OCI-LY7 (cell line): ENCODE data around the gene PRRC2B. TPM values are rescaled to one million over a fixed set of nuclear protein-coding genes. Genes with fewer than 3 reads are reported as not detected.

Source experiments
- BruUV-seq: library from RNA; stranded (reverse); fragments of 400-500 nt; replicated peaks from 2 replicates; lab custom pipeline; 2021; lab: Mats Ljungman, UMichigan
- CTCF ChIA-PET: fragments of 300-600 bp; sonication (Branson Sonifier 250); formaldehyde crosslinking; loops from one replicate; lab custom pipeline; 2022; ENCODE audit warnings: antibody characterized with exemption; ENCODE audit not compliant: unreplicated experiment; lab: Charles Lee
- POLR2A ChIA-PET: fragments of 300-600 bp; sonication (Branson Sonifier 250); formaldehyde crosslinking; loops from one replicate; lab custom pipeline; 2022; ENCODE audit warnings: antibody characterized with exemption; lab: Charles Lee
- DNase-seq: peaks from one replicate; pipeline ENCODE4 v3.0.0-alpha.2; 2015; ENCODE audit warnings: low spot score
- H2AFZ ChIP-seq: fragments of 200-600 bp; sonication (generic), shearing (Covaris generic); 2 replicates; pipeline ENCODE4 v1.6.1; 2014; ENCODE audit warnings: mild to moderate bottlenecking, antibody characterized with exemption, low read length, moderate library complexity
- H3K27ac ChIP-seq: fragments of 200-600 bp; sonication (generic); 2 replicates; pipeline ENCODE4 v1.5.1; 2014; ENCODE audit warnings: mixed run types, low read depth, mild to moderate bottlenecking, moderate library complexity, low read length, inconsistent platforms; ENCODE audit not compliant: poor library complexity, severe bottlenecking
- H3K36me3 ChIP-seq: fragments of 200-600 bp; sonication (generic); 2 replicates; pipeline ENCODE4 v1.6.1; 2014; ENCODE audit warnings: mild to moderate bottlenecking, antibody characterized with exemption, low read length, moderate library complexity, mixed read lengths; ENCODE audit not compliant: insufficient read depth
- H3K4me1 ChIP-seq: fragments of 200-600 bp; sonication (generic); 2 replicates; pipeline ENCODE4 v1.5.1; 2014; ENCODE audit warnings: mild to moderate bottlenecking, low read length; ENCODE audit not compliant: insufficient read depth, poor library complexity, severe bottlenecking
- H3K4me2 ChIP-seq: fragments of 200-600 bp; sonication (generic); 2 replicates; pipeline ENCODE4 v1.6.1; 2014; ENCODE audit warnings: mild to moderate bottlenecking, low read length
- H3K4me3 ChIP-seq: fragments of 200-600 bp; sonication (generic); 2 replicates; pipeline ENCODE4 v1.5.1; 2014; ENCODE audit warnings: mild to moderate bottlenecking, low read depth, low read length; ENCODE audit not compliant: poor library complexity, severe bottlenecking
- H3K79me2 ChIP-seq: fragments of 200-600 bp; sonication (generic); 2 replicates; pipeline ENCODE4 v1.6.1; 2016; ENCODE audit warnings: low read depth, mild to moderate bottlenecking, low read length, moderate library complexity, mixed read lengths; ENCODE audit not compliant: insufficient read depth
- H3K9me2 ChIP-seq: fragments of 200-600 bp; sonication (generic); 2 replicates; pipeline ENCODE4 v1.6.1; 2016; ENCODE audit warnings: mild to moderate bottlenecking, low read length, mixed read lengths; ENCODE audit not compliant: insufficient read depth
- H3K9me3 ChIP-seq: fragments of 200-600 bp; sonication (generic); 2 replicates; pipeline ENCODE4 v1.6.1; 2014; ENCODE audit warnings: mild to moderate bottlenecking, mixed run types, low read length, mixed read lengths
- H4K20me1 ChIP-seq: fragments of 200-600 bp; sonication (generic); 2 replicates; pipeline ENCODE4 v1.6.1; 2014; ENCODE audit warnings: mild to moderate bottlenecking, antibody characterized with exemption, low read length, moderate library complexity, mixed read lengths; ENCODE audit not compliant: insufficient read depth
- CTCF ChIP-seq: fragments of 200-600 bp; sonication (generic); conservative IDR thresholded peaks from 2 replicates; pipeline ENCODE4 v1.5.1; 2014; ENCODE audit warnings: mild to moderate bottlenecking, antibody characterized with exemption, low read length, moderate library complexity, mixed read lengths
- EZH2phosphoT487 ChIP-seq: fragments of 200-600 bp; sonication (generic); IDR thresholded peaks from 2 replicates; pipeline ENCODE4 v1.6.1; 2018; ENCODE audit warnings: low read depth, borderline replicate concordance, mild to moderate bottlenecking, mixed run types, antibody characterized with exemption, low read length, moderate library complexity, mixed read lengths
- intact Hi-C: fragments of 100-400 bp; cut with micrococcal nuclease; formaldehyde crosslinking; loops from one replicate; pipeline ENCODE4 v1.10.0; 2022; ENCODE audit not compliant: unreplicated experiment
- total RNA-seq, 2 experiments: library from RNA; depleted of rRNA in 1 of 2; stranded (reverse); fragments of >200 nt in 1 of 2; shearing (Covaris generic) in 1 of 2; gene quantifications; 2 replicates each; pipeline ENCODE4 v1.2.3, GENCODE V29; 2014 to 2022

The PRRC2B gene
- total RNA-seq, 2 experiments from 2014 or later: 84.2 to 210 TPM

GRCh38 chr9:131502781-131503625 lies 109.1 kb downstream of the PRRC2B start, which contains the start of gene POMT1:
Gene POMT1, plus strand, starts transcription at chr9:131502918. Its CDS starts 1,301 bp downstream, at chr9:131504219.
- Histone ChIP-seq H3K4me2 (peak within 1 kb of the TSS; percentile 28; the same call in 1 of the 2 replicates), H3K27ac (no peak within 1 kb of the TSS), H3K36me3 (peaks cover 35% of the 10 kb centered on the region), H3K9me3 (no peaks in the 10 kb centered on the region), H3K4me1 (no peaks in the 10 kb centered on the region), H3K4me3 (no peak within 1 kb of the TSS), H3K9me2 (no peaks in the 10 kb centered on the region), H3K79me2 (no peaks in the 10 kb centered on the region), H2AFZ (no peak within 1 kb of the TSS), H4K20me1 (no peaks in the 10 kb centered on the region)
- no TSS peak for BruUV-seq
- POLR2A ChIA-PET: interaction anchor here (1.0 kb wide), 1 partner anchor 10 kb away, joined by 3 read pairs; no protein-coding TSS in a partner anchor
- intact Hi-C loops: no loop called here
- DNase-seq: no peak
- TF ChIP-seq CTCF: no peak
- CTCF ChIA-PET: no interaction called here

DNA sequence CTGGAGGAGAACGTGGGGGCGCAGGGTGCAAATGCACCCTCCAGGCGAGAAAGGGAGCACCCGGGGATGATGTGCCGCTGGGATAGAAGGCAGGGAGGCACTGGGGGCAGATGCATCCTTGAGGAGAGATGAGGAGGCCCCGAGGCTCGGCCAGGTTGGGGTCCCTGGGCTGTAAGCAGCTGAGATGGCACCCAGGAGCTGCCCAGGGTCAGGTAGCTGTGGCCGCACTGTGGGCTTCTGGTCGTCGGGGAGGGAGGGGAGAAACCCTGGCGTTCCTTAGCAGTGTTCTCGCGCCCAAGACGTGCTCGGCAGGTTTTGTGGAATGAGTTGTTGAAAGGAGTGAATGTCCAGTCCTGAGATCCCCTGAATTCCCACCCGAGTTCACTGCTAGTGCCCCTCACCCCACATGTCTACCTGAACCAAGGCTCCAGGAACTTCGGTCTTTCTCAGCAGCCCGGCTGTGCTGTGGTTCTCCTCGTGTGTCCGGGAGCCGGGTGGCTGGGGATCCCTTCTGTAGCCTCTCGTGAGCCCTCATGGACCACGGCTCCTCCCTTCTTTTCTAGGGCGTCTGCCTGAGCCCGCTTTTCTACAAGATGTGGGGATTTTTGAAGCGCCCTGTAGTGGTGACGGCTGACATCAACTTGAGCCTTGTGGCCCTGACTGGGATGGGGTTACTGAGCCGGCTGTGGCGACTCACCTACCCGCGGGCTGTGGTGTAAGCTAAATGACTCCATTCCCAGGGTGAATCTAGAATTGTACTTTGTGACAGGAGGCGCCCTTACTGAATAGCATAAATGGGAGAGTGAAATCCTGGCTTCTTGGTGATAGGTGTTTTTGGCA lies 110.0 kb downstream of the PRRC2B start:
- H3K27ac ChIP-seq: no peak overlapping the region
- no peak overlapping the region for H2AFZ ChIP-seq

More for the DNA sequence above, 110.0 kb downstream of the PRRC2B start:
- ChIA-PET POLR2A (interaction anchor here (1.0 kb wide), 1 partner anchor 9 kb away, joined by 3 read pairs; no protein-coding TSS in a partner anchor), CTCF (interaction anchor here (0.5 kb wide), 1 partner anchor 59 kb away, joined by 5 read pairs; no protein-coding TSS in a partner anchor)
- no peaks in the 10 kb centered on the region for H3K9me3 ChIP-seq
- TF ChIP-seq CTCF (no peak), EZH2phosphoT487 (no peak)
- no TSS peak for BruUV-seq
- no peak overlapping the region for H3K4me3 ChIP-seq
- H3K4me2 ChIP-seq: peak overlapping the region; percentile 28; the same call in 1 of the 2 replicates
- H4K20me1 ChIP-seq: no peaks in the 10 kb centered on the region
- intact Hi-C loops: no loop called here
- no peaks in the 10 kb centered on the region for H3K9me2 ChIP-seq
- no peaks in the 10 kb centered on the region for H3K4me1 ChIP-seq
- H3K79me2 ChIP-seq: no peaks in the 10 kb centered on the region
- H3K36me3 ChIP-seq: peaks cover 30% of the 10 kb centered on the region
- no peak for DNase-seq
